ENCODE measurements around the gene GATAD2A.

GATAD2A gene

DNA sequence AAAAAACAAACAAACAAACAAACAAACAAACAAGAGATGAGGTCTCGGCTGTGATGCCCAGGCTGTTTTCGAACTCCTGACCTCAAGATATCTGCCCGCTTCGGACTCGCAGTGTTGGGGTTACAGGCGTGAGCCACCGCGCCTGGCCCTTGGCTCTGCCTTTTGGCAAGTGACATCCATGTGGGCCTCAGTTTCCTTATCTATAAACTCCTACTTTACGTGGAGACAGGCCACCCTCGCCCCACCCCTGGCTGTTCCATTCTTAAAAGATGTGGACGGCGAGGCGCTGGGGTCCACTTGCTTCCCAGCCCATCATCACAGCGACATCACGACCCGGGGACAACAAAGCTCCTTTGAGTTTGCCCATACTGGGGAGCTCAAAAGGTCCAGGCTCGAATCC is 108.2 kb downstream of the GATAD2A start:
- no peak for DNase-seq (ENCODE audit: low spot score)

- no peak for DNase-seq (ENCODE audit: low spot score)
Observed at GRCh38 chr19:19514215-19514657, 108.8 kb downstream of the GATAD2A start.

DNA sequence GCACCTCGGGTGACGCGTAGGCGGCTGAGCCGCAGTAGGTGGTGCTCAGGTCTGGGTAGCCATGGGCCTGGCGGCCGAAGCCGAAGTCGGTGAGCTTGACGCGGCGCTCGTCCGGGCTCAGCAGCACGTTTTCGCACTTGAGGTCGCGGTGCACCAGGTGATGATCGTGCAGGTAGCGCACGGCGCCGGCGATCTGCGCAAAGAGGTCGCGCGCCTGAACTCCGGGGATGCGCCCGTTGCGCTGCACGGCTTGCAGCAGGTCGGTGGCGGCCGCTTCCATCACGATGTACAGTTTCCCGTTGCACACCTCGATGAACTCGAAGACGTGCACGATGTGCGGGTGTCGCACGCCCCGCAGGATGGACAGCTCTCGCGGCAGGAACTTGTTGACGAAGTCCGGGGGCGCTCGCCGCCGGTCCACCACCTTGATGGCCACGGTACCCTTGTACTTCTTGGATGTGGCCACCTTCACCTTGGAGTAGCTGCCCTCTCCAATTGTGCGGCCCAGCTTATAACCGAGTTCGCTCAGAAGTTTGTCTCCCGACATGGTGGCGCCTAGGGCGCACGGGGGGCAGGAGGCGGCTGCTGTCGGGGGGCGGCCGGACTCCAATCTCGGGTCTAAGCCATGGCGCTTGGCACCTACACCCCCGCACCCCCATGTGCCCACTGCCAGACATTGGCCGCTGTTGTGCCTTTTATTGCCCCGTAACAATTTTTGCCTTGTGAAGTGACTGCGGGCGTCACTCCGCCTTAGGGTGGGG is 109.6 kb downstream of the GATAD2A start, which contains the start of gene TSSK6:
Gene TSSK6, minus strand, starts transcription at position 668 of the 761 bp plus-strand sequence. Its CDS starts 121 bp downstream, at position 547.
- no peak for DNase-seq (ENCODE audit: low spot score)

DNA sequence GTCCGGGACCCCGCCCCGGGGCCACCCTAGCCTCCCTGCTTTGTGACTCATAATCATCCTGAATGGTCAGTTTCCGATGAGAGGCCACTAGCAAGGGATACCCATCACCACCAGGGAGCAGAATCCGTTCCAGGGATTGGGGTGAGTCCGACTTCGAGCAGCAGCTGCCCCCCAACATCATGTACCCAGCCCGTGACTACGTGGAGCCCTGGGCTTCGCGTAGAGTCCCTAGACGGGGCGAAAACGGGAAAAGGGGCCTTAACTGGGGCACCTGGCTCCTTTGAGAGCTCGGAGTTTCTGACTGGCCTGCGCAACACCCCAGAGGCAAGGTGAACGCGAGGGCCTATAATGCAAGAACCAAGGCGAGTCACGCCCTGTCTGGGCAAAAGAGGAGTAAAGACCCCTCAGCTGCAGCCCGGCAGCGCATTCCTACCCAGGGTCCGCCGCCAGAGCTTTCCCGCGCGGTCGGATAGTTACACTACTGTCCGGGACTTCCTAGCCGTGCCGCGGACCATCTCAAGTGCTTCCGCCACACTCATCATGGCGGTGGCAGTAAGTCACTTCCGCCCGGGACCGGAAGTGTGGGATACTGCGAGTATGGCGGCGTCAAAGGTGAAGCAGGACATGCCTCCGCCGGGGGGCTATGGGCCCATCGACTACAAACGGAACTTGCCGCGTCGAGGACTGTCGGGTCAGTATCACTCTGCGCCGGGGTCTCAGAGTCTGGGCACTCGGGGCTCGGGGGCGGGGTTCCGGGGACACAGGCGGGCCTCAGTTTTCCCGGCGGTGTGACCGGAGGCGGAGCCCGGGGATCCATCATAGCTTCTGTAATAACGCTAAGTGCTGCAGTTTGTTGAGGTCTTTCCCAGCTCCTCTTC is 110.4 kb downstream of the GATAD2A start, which contains the start of gene NDUFA13:
Gene NDUFA13, plus strand, starts transcription at position 584 of the 878 bp plus-strand sequence. Its CDS starts 14 bp downstream, at position 598.
- peak; percentile 99 for DNase-seq (ENCODE audit: low spot score)

DNA sequence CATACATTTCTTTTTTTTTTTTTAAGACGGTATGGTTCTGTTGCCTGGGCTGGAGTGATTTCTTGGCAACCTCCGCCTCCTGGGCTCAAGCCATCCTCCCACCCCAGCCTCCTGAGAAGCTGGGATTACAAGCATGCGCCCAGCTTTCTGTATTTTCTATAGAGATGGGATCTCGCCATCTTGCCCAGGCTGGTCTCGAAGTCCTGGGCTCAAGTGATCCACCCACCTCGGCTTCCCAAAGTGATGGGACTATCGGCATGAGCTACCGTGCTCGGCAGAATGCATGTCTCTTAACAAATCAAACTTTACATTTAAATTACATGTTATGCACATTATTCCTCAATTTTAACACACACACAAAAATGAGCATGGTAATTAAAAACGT is 111.8 kb downstream of the GATAD2A start:
- DNase-seq (ENCODE audit: low spot score) = no peak

DNA sequence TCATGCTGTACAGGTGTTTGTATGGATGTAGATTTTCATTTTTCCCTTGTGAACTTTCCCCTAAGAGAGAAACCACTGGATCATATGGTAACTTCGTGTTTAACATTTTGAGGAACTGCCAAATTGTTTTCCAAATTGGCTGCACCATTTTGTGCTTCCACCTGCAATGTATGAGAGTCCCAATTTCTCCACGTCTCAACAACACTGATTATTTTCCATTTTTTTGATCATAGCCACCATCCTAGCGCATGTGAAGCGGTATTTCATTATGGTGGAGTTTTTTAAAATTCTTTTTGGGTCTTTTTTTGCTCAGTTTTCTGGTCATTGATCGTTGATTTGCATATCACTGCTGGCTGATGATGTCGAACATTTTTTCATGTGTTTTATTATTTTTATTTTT is 115.5 kb downstream of the GATAD2A start:
- no peak for DNase-seq (ENCODE audit: low spot score)

- DNase-seq (ENCODE audit: low spot score) = no peak
Observed at GRCh38 chr19:19523177-19523576, 117.7 kb downstream of the GATAD2A start.

DNA sequence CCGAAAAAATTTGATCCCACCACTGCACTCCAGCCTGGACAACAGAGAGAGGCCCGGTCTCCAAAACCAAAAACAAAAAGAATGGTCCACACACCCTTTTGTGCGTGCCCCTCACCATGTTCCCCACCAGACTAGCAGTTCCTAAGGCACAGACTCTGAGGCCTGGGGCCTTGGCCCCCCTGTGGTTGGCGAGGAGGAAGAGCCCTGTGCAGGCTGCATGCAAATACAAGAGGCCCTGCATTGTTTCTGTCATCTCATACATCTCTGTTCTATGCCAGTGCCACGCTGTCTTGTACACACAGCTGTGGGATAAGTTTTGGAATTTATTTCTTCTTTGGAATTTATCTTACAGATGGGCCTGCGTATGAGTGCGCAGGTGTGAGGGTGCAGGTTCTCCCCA is 118.6 kb downstream of the GATAD2A start:
- DNase-seq (ENCODE audit: low spot score) = no peak

GRCh38 chr19:19525611-19526380 is 120.3 kb downstream of the GATAD2A start:
- DNase-seq (ENCODE audit: low spot score) = no peak

DNA sequence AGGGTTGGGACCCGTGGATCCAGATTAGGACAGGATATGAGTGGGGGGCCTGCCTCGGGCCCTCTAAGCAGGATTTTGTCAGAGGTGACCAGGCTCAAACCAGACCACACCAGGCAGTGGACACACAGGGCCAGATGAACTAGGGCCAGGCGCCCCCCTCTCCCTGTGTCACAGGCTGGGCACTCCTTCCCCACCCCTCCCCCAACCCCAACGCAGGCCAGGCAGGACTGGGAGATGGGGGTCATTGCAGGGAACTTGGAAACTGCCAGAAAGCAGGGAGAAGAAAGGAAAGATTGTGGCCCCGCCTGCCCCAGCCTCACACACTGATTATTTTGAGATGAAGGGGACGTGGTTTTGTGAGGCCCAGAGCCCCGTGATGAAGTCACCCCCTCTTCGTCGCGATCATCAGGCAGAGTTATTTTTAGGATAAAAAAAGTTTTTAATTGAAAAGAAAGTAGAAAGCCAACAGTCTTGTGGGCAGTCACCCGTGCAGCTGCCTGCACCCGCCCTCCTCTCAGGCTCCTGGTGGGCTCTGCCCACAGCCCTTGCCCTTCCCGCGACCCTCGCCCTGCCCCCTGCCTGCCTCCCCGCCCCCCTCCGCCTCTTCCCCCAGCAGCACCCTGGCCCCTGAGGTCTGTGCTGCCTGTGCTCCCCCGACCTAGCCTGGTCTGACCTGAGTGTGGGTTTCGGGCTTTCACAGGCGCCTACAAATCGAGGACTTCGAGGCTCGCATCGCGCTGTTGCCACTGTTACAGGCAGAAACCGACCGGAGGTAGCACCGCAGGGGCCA is 121.3 kb downstream of the GATAD2A start:
- DNase-seq (ENCODE audit: low spot score) = no peak

GRCh38 chr19:19527371-19527656 is 121.8 kb downstream of the GATAD2A start:
- DNase-seq (ENCODE audit: low spot score) = no peak

DNA sequence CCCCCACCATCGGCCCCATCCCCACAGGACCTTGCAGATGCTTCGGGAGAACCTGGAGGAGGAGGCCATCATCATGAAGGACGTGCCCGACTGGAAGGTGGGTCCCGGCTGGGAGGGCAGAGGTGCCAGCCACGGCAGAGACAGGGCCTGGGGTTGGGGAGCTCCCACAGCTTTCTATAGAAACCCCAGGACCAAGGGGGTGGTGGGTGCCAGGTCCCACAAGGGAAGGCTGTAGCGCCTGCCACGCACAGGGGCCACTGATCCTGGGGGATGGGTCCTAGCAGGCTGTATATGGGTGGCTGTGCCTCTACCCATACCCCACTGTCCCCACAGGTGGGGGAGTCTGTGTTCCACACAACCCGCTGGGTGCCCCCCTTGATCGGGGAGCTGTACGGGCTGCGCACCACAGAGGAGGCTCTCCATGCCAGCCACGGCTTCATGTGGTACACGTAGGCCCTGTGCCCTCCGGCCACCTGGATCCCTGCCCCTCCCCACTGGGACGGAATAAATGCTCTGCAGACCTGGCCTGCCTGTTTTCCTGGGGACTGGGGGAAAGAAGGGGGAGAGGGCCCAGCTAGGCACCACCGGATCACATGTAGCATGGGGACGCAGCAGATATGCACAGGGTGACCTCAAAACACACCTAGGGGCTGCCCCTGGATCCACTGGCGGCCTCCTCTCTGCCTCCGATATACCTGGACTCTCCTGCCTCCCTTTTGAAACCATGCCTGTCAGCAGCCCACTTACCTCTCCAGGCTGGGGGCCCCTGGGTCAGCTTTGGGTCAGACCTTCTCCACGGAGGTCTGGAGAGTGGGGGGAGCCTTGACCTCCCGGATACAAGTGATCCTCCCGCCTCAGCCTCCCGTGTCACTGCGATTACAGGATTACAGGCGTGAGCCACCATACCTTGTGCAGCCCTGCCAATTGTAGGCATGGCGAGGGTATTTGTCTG is 122.5 kb downstream of the GATAD2A start:
- no peak for DNase-seq (ENCODE audit: low spot score)

DNA sequence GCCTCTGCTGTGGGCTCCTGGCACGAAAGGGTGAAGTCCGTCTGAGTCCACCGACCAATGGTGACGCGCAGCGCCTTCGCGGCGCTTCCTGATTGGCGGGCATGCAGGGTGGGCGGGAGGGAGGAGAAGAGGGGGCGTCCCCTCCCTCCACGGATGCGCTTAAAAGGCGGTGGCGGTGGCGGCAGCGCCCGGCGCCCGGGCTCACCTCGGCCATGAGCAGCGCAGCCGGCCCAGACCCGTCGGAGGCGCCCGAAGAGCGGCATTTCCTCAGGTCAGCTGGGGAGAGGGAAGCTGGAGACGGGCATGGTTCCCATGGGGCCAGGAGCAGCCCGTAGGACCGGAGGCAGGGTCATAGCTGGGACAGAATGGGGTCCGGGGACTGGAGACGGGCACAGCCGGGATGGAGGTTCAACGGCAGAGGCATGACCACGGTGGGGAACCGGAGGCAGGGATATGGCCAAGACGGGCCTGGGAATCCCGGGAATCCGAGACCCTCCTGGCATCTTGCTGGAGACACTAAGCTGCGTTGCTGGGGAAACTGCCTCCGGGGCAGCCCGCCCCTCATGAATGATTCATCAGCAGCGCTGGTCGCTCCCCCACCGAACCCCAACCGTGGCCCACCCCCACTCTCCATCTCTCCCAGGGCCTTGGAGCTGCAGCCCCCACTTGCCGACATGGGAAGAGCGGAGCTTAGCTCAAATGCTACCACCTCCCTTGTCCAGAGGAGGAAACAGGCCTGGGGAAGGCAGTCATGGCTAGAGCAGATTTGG is 123.4 kb downstream of the GATAD2A start, which contains the start of gene YJEFN3:
Gene YJEFN3, plus strand, starts transcription at position 191 of the 770 bp plus-strand sequence. Its CDS starts 22 bp downstream, at position 213.
- no peak for DNase-seq (ENCODE audit: low spot score)

DNA sequence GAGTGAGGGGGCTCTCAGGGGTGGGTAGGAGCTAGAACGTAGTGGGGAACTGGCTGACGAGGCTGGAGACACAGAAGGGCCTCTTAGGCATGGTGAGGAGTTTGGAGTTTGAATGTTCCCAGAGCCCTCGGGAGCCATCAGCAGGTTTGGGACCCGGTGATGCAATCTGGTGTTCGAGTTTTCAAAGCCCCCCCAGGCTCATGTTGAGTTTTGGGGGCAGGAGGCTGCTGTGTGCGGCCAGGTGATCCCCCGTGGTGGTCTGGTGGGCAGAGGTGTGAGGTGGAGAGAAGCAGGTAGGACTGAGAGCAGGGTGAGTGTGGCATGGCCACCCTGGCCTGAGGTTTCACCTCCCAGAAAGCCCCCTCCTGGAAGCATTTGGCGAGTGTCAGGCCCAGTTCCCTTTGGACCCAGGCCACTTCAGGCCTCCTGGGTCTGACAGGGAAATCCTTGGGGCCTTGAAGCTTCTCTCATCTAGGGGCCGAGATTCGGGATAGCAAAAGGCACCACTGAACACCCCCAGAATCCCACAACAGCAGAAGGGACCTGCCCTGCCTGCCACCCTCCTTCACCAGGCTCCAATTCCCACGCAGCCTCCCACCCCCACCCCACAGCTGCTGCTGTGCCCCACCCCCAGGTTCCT is 124.4 kb downstream of the GATAD2A start:
- DNase-seq (ENCODE audit: low spot score) = no peak

- no peak for DNase-seq (ENCODE audit: low spot score)
Observed at GRCh38 chr19:19530423-19530804, 124.9 kb downstream of the GATAD2A start.

DNA sequence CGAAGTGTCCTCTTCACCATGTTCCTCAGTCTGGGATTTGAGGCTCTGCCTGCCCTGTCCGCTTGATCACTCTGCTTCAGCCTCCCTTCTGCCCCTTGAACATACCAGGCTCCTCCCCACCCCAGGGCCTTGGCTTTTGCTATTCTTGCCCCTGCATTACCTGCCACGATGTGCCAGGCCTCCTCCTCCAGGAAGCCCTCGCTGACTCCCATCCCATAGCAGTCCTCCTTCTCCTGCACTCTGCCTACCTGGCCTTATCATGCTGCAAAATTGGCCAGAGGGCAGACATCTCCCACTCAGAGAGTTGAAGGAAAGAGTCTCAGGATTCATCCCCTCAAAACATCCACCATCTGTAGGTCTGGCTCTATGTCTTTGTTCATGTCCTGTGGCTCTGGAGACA is 125.4 kb downstream of the GATAD2A start:
- DNase-seq (ENCODE audit: low spot score) = no peak

- DNase-seq (ENCODE audit: low spot score) = peak; percentile 95
Observed at GRCh38 chr19:19531951-19532805, 126.7 kb downstream of the GATAD2A start.

Data from HuH-7.5 (cell line).